ENCODE results near the gene SESN1.

- TF ChIP-seq CTCF (IDR thresholded peaks at IDR 0.05) (no peak), POLR2A (IDR thresholded peaks at IDR 0.05) (no peak)
Observed at GRCh38 chr6:109059153-109059552, 35.5 kb downstream of the SESN1 start.
